NCI-H526 treated with DMSO at 0.1 percent for 48 hours (cell line): ENCODE measurements around the gene PFKP.

ENCODE experiments used
- DNase-seq: peaks from one replicate; lab custom pipeline; 2025; lab: John Stamatoyannopoulos, UW

PFKP gene

GRCh38 chr10:3116508-3117100, 49.3 kb downstream of the PFKP start:
- no peak for DNase-seq

- no peak for DNase-seq
Observed at GRCh38 chr10:3117486-3117885, 50.1 kb downstream of the PFKP start.

- no peak for DNase-seq
Observed at GRCh38 chr10:3118641-3119091, 51.3 kb downstream of the PFKP start.

GRCh38 chr10:3119796-3120459, 52.6 kb downstream of the PFKP start:
- DNase-seq: no peak

- DNase-seq: no peak
Observed at GRCh38 chr10:3122034-3122433, 54.7 kb downstream of the PFKP start.

GRCh38 chr10:3122486-3123205, 55.3 kb downstream of the PFKP start:
- DNase-seq: no peak

GRCh38 chr10:3123571-3124411, 56.4 kb downstream of the PFKP start:
- DNase-seq: no peak

- no peak for DNase-seq
Observed at GRCh38 chr10:3124412-3125175, 57.2 kb downstream of the PFKP start.

- no peak for DNase-seq
Observed at GRCh38 chr10:3125527-3126170, 58.3 kb downstream of the PFKP start.

- DNase-seq: no peak
Observed at GRCh38 chr10:3126249-3126648, 58.9 kb downstream of the PFKP start.

- DNase-seq: peak; percentile 95
Observed at GRCh38 chr10:3126741-3127346, 59.5 kb downstream of the PFKP start.

GRCh38 chr10:3127921-3128320, 60.6 kb downstream of the PFKP start:
- DNase-seq: no peak

GRCh38 chr10:3128379-3129130, 61.2 kb downstream of the PFKP start:
- no peak for DNase-seq

- no peak for DNase-seq
Observed at GRCh38 chr10:3129581-3130340, 62.4 kb downstream of the PFKP start.

GRCh38 chr10:3131098-3131497, 63.8 kb downstream of the PFKP start:
- DNase-seq: no peak

- peak; percentile 29 for DNase-seq
Observed at GRCh38 chr10:3132036-3133025, 65.0 kb downstream of the PFKP start.

GRCh38 chr10:3133948-3134347, 66.6 kb downstream of the PFKP start:
- DNase-seq: no peak

GRCh38 chr10:3135006-3135405, 67.7 kb downstream of the PFKP start:
- no peak for DNase-seq
